GM12878 (cell line): Measurements from ENCODE around the gene B3GALT4. TPM values are rescaled to one million over a fixed set of nuclear protein-coding genes. Genes with fewer than 3 reads are reported as not detected.

ENCODE experiments used
- BACH1 ChIP-seq: fragments of 450-650 bp; IDR thresholded peaks from 2 replicates; pipeline ENCODE4 v1.6.1; 2017; ENCODE audit warnings: mild to moderate bottlenecking, borderline replicate concordance
- CHD2 ChIP-seq: IDR thresholded peaks from 2 replicates; pipeline ENCODE4 v1.6.1; 2011; ENCODE audit warnings: low read depth, low read length, improper control_type of control experiment, borderline replicate concordance
- CREB1 ChIP-seq: IDR thresholded peaks from 2 replicates; pipeline ENCODE4 v1.6.1; 2012; ENCODE audit warnings: low read depth, mild to moderate bottlenecking, inconsistent platforms
- GABPA ChIP-seq: IDR thresholded peaks from 2 replicates; pipeline ENCODE4 v1.6.1; 2014; ENCODE audit warnings: antibody characterized with exemption, low read depth, mild to moderate bottlenecking, inconsistent platforms
- GATAD2B ChIP-seq: fragments of 450-650 bp; conservative IDR thresholded peaks from 2 replicates; pipeline ENCODE4 v1.6.1; 2017; ENCODE audit warnings: low read depth, mild to moderate bottlenecking, moderate library complexity
- HSF1 ChIP-seq: fragments of 150-350 bp; IDR thresholded peaks from 2 replicates; pipeline ENCODE4 v1.6.1; 2014; ENCODE audit warnings: mild to moderate bottlenecking, low read depth, low read length
- NKRF ChIP-seq: fragments of 450-650 bp; conservative IDR thresholded peaks from 2 replicates; pipeline ENCODE4 v1.6.1; 2017; ENCODE audit warnings: mild to moderate bottlenecking, moderate library complexity
- PAX5 ChIP-seq: IDR thresholded peaks from 2 replicates; pipeline ENCODE4 v1.6.1; 2011; ENCODE audit warnings: low read depth, low read length, borderline replicate concordance
- POLR2AphosphoS2 ChIP-seq: IDR thresholded peaks from 2 replicates; pipeline ENCODE4 v1.6.1; 2011; ENCODE audit warnings: low read depth, mild to moderate bottlenecking, low read length, improper control_type of control experiment, moderate library complexity
- RBBP5 ChIP-seq: fragments of 200-600 bp; sonication (generic); conservative IDR thresholded peaks from 2 replicates; pipeline ENCODE4 v1.6.1; 2016
- REST ChIP-seq: IDR thresholded peaks from 2 replicates; pipeline ENCODE4 v1.6.1; 2012; ENCODE audit warnings: mild to moderate bottlenecking, low read depth, low read length
- STAT3 ChIP-seq: IDR thresholded peaks from 2 replicates; pipeline ENCODE4 v1.6.1; 2011; ENCODE audit warnings: low read depth, low read length, improper control_type of control experiment
- SUPT20H ChIP-seq: IDR thresholded peaks from 2 replicates; pipeline ENCODE4 v1.6.1; 2011; ENCODE audit warnings: low read depth, mild to moderate bottlenecking, low read length, moderate library complexity, borderline replicate concordance; ENCODE audit not compliant: control insufficient read depth
- polyA plus RNA-seq, 11 experiments: library from polyadenylated mRNA; depleted of rRNA in 4 of 11; unstranded in 6 of 11; stranded (reverse) in 5 of 11; fragments of >200 nt; fragmentation: Nextera tagmentation in 4 of 11; fragmentation: Illumina TruSeq in 1 of 11; extraction: Ambion mirVana in 4 of 11; extraction: Trizol in 1 of 11; gene quantifications; 1 replicate in 1 of 11; 2 replicates in 10 of 11; pipeline versions ENCODE4 v1.2.1 to v1.2.3, GENCODE V29; 2011 to 2016; ENCODE audit warnings: inconsistent platforms in 2 of 11, missing spikeins in 2 of 11, low read depth in 1 of 11
- total RNA-seq, 4 experiments: library from RNA; depleted of rRNA in 3 of 4; stranded (reverse); fragments of >200 nt in 3 of 4; fragmentation: Illumina TruSeq in 1 of 4; extraction: Trizol in 1 of 4; gene quantifications; 2 replicates each; pipeline versions ENCODE4 v1.2.1 to v1.2.3, GENCODE V29; 2013 to 2021
- TF ChIP-seq, protein P1 (sequence below): IDR thresholded peaks from 2 replicates; pipeline ENCODE4 v1.6.1; 2012; ENCODE audit warnings: low read depth, low read length, improper control_type of control experiment
- TF ChIP-seq, protein P2 (sequence below): IDR thresholded peaks from 2 replicates; pipeline ENCODE4 v1.6.1; 2011; ENCODE audit warnings: borderline replicate concordance, low read depth, mild to moderate bottlenecking, moderate library complexity, mixed read lengths, low read length; ENCODE audit not compliant: insufficient read depth; ENCODE audit errors: extremely low read length

Gene B3GALT4
- total and polyA plus RNA-seq, 10 of the 15 experiments (the other 5 are each of a cell fraction or from before 2014, with no cell fraction given): 0.27 to 8.2 (median 2.6) TPM

DNA sequence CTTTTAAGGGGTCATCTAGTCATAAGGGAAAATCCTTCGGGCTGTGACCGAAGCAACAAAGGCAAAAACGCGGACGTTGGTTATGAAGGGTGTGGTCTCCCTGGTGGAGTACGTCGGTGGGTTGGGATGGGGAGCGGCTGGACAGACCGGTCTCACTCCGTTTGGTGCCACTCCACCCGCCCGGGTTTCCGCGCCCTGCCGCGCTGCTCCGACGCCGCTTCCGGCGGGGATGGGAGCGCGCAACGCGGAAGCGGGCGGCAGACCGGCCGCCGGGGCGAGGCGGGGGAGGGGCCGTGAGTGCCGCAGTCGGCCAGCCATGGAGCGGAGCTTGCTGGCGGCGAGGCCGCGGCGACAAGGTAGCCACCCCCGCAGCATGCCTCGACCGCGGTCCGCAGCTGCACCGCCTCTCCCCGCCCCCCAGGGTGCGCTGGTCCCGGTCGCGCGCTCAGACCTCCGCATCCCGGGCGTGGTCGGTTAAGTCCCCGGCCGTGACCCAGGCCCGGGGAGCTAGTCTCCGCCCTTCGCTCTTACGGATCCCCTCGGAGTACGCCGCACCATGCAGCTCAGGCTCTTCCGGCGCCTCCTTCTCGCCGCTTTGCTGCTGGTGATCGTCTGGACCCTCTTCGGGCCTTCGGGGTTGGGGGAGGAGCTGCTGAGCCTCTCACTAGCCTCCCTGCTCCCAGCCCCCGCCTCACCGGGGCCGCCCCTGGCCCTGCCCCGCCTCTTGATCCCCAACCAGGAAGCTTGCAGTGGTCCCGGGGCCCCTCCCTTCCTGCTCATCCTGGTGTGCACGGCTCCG lies at the start of gene B3GALT4 (continued):
- TF ChIP-seq SUPT20H (no peak), GATAD2B (peak; percentile 99), HSF1 (no peak), PAX5 (peak; percentile 89; the same call in 1 of the 2 replicates), CREB1 (no peak), POLR2AphosphoS2 (peak; percentile 91), CHD2 (peak; percentile 84), NKRF (peak; percentile 80), REST (no peak), BACH1 (peak; percentile 97), STAT3 (no peak), GABPA (no peak), RBBP5 (no peak)
- TF ChIP-seq, protein P1, sequence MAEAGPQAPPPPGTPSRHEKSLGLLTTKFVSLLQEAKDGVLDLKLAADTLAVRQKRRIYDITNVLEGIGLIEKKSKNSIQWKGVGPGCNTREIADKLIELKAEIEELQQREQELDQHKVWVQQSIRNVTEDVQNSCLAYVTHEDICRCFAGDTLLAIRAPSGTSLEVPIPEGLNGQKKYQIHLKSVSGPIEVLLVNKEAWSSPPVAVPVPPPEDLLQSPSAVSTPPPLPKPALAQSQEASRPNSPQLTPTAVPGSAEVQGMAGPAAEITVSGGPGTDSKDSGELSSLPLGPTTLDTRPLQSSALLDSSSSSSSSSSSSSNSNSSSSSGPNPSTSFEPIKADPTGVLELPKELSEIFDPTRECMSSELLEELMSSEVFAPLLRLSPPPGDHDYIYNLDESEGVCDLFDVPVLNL: peak; percentile 51; the same call in 1 of the 2 replicates
- TF ChIP-seq, protein P2, sequence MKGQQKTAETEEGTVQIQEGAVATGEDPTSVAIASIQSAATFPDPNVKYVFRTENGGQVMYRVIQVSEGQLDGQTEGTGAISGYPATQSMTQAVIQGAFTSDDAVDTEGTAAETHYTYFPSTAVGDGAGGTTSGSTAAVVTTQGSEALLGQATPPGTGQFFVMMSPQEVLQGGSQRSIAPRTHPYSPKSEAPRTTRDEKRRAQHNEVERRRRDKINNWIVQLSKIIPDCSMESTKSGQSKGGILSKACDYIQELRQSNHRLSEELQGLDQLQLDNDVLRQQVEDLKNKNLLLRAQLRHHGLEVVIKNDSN: no peak
